H1 (cell line): ENCODE results near the gene BTD. TPM values are rescaled to one million over a fixed set of nuclear protein-coding genes. Genes with fewer than 3 reads are reported as not detected.

Experiments
- CTBP2 ChIP-seq: IDR thresholded peaks from 2 replicates; pipeline ENCODE4 v1.7.0; 2011; ENCODE audit warnings: borderline replicate concordance, mild to moderate bottlenecking, moderate library complexity, mixed read lengths, low read length; ENCODE audit not compliant: insufficient read depth, insufficient read length
- GABPA ChIP-seq: IDR thresholded peaks from 2 replicates; pipeline ENCODE4 v1.6.1; 2011; ENCODE audit warnings: mild to moderate bottlenecking, low read length, moderate library complexity, borderline replicate concordance; ENCODE audit not compliant: insufficient read depth
- polyA plus RNA-seq, 7 experiments: library from polyadenylated mRNA; depleted of rRNA in 3 of 7; stranded (reverse) in 5 of 7; unstranded in 2 of 7; fragments of >200 nt in 5 of 7; fragments of 200-250 nt in 2 of 7; gene quantifications; 1 replicate in 5 of 7; 2 replicates in 1 of 7; 4 replicates in 1 of 7; pipeline versions ENCODE4 v1.2.1 to v1.2.3, GENCODE V29; 2011 to 2013; ENCODE audit warnings: missing spikeins in 2 of 7, mixed read lengths in 2 of 7
- total RNA-seq: library from RNA; stranded (reverse); fragmentation: NEBNext Ultra II Directional; extraction: Animal tissue kit (Norgen Biotek cat#: 25700); gene quantifications from 2 replicates; pipeline ENCODE4 v1.2.1, GENCODE V29; 2021
- TF ChIP-seq, protein P1 (sequence below): fragments of 300-600 bp; sonication (generic); IDR thresholded peaks from 2 replicates; pipeline ENCODE4 v1.7.1; 2012; ENCODE audit warnings: low read length, moderate library complexity, mild to moderate bottlenecking, inconsistent platforms; ENCODE audit not compliant: insufficient replicate concordance

Gene BTD
- total and polyA plus RNA-seq, 2 of the 8 experiments (the other 6 are each of a cell fraction or from before 2014, with no cell fraction given): 21.8 to 36.7 TPM

DNA sequence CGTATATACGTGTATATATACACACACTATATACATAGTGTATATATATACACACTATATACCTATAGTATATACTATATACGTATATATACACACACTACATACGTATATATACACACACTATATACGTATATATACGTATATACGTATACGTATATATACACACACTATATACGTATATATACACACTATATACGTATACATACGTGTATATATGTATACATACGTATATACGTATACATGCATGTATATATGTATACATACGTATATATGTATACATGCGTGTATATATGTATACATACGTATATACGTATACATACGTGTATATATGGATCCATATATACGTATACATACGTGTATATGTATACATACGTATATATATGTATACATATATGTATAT is 9.6 kb upstream of the BTD start (continued):
- TF ChIP-seq, protein P1, sequence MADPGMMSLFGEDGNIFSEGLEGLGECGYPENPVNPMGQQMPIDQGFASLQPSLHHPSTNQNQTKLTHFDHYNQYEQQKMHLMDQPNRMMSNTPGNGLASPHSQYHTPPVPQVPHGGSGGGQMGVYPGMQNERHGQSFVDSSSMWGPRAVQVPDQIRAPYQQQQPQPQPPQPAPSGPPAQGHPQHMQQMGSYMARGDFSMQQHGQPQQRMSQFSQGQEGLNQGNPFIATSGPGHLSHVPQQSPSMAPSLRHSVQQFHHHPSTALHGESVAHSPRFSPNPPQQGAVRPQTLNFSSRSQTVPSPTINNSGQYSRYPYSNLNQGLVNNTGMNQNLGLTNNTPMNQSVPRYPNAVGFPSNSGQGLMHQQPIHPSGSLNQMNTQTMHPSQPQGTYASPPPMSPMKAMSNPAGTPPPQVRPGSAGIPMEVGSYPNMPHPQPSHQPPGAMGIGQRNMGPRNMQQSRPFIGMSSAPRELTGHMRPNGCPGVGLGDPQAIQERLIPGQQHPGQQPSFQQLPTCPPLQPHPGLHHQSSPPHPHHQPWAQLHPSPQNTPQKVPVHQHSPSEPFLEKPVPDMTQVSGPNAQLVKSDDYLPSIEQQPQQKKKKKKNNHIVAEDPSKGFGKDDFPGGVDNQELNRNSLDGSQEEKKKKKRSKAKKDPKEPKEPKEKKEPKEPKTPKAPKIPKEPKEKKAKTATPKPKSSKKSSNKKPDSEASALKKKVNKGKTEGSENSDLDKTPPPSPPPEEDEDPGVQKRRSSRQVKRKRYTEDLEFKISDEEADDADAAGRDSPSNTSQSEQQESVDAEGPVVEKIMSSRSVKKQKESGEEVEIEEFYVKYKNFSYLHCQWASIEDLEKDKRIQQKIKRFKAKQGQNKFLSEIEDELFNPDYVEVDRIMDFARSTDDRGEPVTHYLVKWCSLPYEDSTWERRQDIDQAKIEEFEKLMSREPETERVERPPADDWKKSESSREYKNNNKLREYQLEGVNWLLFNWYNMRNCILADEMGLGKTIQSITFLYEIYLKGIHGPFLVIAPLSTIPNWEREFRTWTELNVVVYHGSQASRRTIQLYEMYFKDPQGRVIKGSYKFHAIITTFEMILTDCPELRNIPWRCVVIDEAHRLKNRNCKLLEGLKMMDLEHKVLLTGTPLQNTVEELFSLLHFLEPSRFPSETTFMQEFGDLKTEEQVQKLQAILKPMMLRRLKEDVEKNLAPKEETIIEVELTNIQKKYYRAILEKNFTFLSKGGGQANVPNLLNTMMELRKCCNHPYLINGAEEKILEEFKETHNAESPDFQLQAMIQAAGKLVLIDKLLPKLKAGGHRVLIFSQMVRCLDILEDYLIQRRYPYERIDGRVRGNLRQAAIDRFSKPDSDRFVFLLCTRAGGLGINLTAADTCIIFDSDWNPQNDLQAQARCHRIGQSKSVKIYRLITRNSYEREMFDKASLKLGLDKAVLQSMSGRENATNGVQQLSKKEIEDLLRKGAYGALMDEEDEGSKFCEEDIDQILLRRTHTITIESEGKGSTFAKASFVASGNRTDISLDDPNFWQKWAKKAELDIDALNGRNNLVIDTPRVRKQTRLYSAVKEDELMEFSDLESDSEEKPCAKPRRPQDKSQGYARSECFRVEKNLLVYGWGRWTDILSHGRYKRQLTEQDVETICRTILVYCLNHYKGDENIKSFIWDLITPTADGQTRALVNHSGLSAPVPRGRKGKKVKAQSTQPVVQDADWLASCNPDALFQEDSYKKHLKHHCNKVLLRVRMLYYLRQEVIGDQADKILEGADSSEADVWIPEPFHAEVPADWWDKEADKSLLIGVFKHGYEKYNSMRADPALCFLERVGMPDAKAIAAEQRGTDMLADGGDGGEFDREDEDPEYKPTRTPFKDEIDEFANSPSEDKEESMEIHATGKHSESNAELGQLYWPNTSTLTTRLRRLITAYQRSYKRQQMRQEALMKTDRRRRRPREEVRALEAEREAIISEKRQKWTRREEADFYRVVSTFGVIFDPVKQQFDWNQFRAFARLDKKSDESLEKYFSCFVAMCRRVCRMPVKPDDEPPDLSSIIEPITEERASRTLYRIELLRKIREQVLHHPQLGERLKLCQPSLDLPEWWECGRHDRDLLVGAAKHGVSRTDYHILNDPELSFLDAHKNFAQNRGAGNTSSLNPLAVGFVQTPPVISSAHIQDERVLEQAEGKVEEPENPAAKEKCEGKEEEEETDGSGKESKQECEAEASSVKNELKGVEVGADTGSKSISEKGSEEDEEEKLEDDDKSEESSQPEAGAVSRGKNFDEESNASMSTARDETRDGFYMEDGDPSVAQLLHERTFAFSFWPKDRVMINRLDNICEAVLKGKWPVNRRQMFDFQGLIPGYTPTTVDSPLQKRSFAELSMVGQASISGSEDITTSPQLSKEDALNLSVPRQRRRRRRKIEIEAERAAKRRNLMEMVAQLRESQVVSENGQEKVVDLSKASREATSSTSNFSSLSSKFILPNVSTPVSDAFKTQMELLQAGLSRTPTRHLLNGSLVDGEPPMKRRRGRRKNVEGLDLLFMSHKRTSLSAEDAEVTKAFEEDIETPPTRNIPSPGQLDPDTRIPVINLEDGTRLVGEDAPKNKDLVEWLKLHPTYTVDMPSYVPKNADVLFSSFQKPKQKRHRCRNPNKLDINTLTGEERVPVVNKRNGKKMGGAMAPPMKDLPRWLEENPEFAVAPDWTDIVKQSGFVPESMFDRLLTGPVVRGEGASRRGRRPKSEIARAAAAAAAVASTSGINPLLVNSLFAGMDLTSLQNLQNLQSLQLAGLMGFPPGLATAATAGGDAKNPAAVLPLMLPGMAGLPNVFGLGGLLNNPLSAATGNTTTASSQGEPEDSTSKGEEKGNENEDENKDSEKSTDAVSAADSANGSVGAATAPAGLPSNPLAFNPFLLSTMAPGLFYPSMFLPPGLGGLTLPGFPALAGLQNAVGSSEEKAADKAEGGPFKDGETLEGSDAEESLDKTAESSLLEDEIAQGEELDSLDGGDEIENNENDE: no peak
- no peak for TF ChIP-seq CTBP2
- TF ChIP-seq GABPA: no peak
